Fibroblast of lung (primary cell): ENCODE results near the gene MSANTD4. TPM values are rescaled to one million over a fixed set of nuclear protein-coding genes. Genes with fewer than 3 reads are reported as not detected.
A peak's percentile ranks its signal among the peaks of the same experiment; 100 is the strongest.

Source experiments
- DNase-seq, 2 donors: peaks; one replicate each; pipeline versions ENCODE4 v3.0.0 to v3.0.0-alpha.2; 2010; ENCODE audit warnings: low read depth in 2 of 2
- H2AFZ ChIP-seq: 2 replicates; pipeline ENCODE4 v1.5.1; 2012; ENCODE audit warnings: low read length, control low read depth, inconsistent platforms
- H3K27ac ChIP-seq: 2 replicates; pipeline ENCODE4 v1.5.1; 2011; ENCODE audit warnings: low read length, control low read depth; ENCODE audit not compliant: insufficient read depth
- H3K27me3 ChIP-seq: 2 replicates; pipeline ENCODE4 v1.5.1; 2011; ENCODE audit warnings: mild to moderate bottlenecking, low read length; ENCODE audit not compliant: control insufficient read depth, insufficient read depth
- H3K36me3 ChIP-seq: 2 replicates; pipeline ENCODE4 v1.5.1; 2011; ENCODE audit warnings: low read length; ENCODE audit not compliant: control insufficient read depth, insufficient read depth
- H3K4me1 ChIP-seq: 2 replicates; pipeline ENCODE4 v1.5.1; 2011; ENCODE audit warnings: low read length; ENCODE audit not compliant: control insufficient read depth, insufficient read depth; ENCODE audit errors: extremely low read depth
- H3K4me2 ChIP-seq: 2 replicates; pipeline ENCODE4 v1.5.1; 2011; ENCODE audit warnings: low read length, control low read depth; ENCODE audit not compliant: insufficient read depth; ENCODE audit errors: extremely low read depth
- H3K4me3 ChIP-seq, 4 experiments: fragments of 200-600 bp in 1 of 4; sonication (generic) in 1 of 4; replicated peaks in 1 of 4; 2 replicates each; pipeline ENCODE4 v1.5.1; 2011 to 2016; ENCODE audit warnings: low read length in 4 of 4, low read depth in 3 of 4, mild to moderate bottlenecking in 3 of 4, control low read depth in 2 of 4, inconsistent platforms in 1 of 4, mixed read lengths in 1 of 4; ENCODE audit not compliant: insufficient read depth in 1 of 4; ENCODE audit errors: control extremely low read depth in 1 of 4
- H3K79me2 ChIP-seq: 2 replicates; pipeline ENCODE4 v1.5.1; 2012; ENCODE audit warnings: mild to moderate bottlenecking, low read length, inconsistent platforms; ENCODE audit not compliant: control insufficient read depth, insufficient read depth
- H3K9ac ChIP-seq: 2 replicates; pipeline ENCODE4 v1.5.1; 2011; ENCODE audit warnings: mild to moderate bottlenecking, low read length, control low read depth; ENCODE audit not compliant: insufficient read depth
- H3K9me3 ChIP-seq: 2 replicates; pipeline ENCODE4 v1.5.1; 2012; ENCODE audit warnings: low read depth, low read length; ENCODE audit not compliant: control insufficient read depth, insufficient read depth
- H4K20me1 ChIP-seq: 2 replicates; pipeline ENCODE4 v1.5.1; 2011; ENCODE audit warnings: low read length; ENCODE audit not compliant: control insufficient read depth, insufficient read depth; ENCODE audit errors: extremely low read depth
- EZH2 ChIP-seq: IDR thresholded peaks from 2 replicates; pipeline ENCODE4 v1.5.1; 2012; ENCODE audit warnings: low read length, control low read depth, mild to moderate bottlenecking; ENCODE audit errors: missing control alignments
- polyA plus RNA-seq, 2 donors: library from polyadenylated mRNA; depleted of rRNA in 1 of 2; stranded (reverse) in 1 of 2; unstranded in 1 of 2; fragments of >200 nt; gene quantifications; 2 replicates each; pipeline ENCODE4 v1.2.1, GENCODE V29; 2011 to 2012; ENCODE audit warnings: missing spikeins in 1 of 2
- total RNA-seq: library from RNA; depleted of rRNA; stranded (reverse); fragments of >200 nt; gene quantifications from 2 replicates; pipeline ENCODE4 v1.2.1, GENCODE V29; 2014
- TF ChIP-seq, protein P1 (sequence below), 2 donors: IDR thresholded peaks in 1 of 2; conservative IDR thresholded peaks in 1 of 2; 1 replicate in 1 of 2; 2 replicates in 1 of 2; pipeline ENCODE4 v1.5.1; 2011 to 2012; ENCODE audit warnings: low read length in 2 of 2, control low read depth in 1 of 2, inconsistent platforms in 1 of 2, low read depth in 1 of 2, mild to moderate bottlenecking in 1 of 2

Gene MSANTD4
- total and polyA plus RNA-seq, 2 donors (not counting 1 experiment from before 2014, with no cell fraction given) = 21.3 to 57.6 TPM

DNA sequence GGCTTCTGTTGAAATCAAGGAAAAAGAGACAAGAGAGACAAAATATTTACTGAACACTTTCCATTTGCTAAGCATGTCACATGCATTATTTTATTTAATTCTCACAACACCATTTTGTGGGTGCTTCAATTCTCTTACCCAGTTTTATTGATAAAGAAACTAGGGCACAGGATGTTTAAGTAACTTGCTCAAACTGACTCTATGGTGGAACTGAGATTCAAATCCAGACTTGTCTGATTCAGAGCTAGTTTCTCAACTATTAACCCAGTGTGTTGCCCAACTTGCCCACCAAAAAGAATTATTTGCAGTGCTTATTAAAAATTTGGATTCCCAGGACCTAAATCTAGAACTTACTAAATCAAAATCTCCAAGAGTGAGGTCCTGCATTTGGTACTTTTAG is 21.5 kb upstream of the MSANTD4 start:
- H3K36me3 ChIP-seq = no peaks in the 10 kb centered on the region
- no peaks in the 10 kb centered on the region for H3K79me2 ChIP-seq
- no peak overlapping the region for H3K9ac ChIP-seq
- no peaks in the 10 kb centered on the region for H4K20me1 ChIP-seq
- no peak overlapping the region for H3K4me2 ChIP-seq
- no peak overlapping the region for H2AFZ ChIP-seq
- TF ChIP-seq EZH2 = no peak
- TF ChIP-seq, protein P1, sequence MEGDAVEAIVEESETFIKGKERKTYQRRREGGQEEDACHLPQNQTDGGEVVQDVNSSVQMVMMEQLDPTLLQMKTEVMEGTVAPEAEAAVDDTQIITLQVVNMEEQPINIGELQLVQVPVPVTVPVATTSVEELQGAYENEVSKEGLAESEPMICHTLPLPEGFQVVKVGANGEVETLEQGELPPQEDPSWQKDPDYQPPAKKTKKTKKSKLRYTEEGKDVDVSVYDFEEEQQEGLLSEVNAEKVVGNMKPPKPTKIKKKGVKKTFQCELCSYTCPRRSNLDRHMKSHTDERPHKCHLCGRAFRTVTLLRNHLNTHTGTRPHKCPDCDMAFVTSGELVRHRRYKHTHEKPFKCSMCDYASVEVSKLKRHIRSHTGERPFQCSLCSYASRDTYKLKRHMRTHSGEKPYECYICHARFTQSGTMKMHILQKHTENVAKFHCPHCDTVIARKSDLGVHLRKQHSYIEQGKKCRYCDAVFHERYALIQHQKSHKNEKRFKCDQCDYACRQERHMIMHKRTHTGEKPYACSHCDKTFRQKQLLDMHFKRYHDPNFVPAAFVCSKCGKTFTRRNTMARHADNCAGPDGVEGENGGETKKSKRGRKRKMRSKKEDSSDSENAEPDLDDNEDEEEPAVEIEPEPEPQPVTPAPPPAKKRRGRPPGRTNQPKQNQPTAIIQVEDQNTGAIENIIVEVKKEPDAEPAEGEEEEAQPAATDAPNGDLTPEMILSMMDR (conservative IDR thresholded peaks at IDR 0.05 in 1 of 2, IDR thresholded peaks at IDR 0.05 in 1 of 2; ENCODE audit: low read depth in 1 of 2, low read length in 2 of 2) = no peak
- H3K9me3 ChIP-seq = no peaks in the 10 kb centered on the region
- no peak overlapping the region for H3K4me3 ChIP-seq
- H3K27ac ChIP-seq = no peak overlapping the region
- H3K27me3 ChIP-seq = no peaks in the 10 kb centered on the region
- H3K4me1 ChIP-seq = no peaks in the 10 kb centered on the region
- no peak for DNase-seq

DNA sequence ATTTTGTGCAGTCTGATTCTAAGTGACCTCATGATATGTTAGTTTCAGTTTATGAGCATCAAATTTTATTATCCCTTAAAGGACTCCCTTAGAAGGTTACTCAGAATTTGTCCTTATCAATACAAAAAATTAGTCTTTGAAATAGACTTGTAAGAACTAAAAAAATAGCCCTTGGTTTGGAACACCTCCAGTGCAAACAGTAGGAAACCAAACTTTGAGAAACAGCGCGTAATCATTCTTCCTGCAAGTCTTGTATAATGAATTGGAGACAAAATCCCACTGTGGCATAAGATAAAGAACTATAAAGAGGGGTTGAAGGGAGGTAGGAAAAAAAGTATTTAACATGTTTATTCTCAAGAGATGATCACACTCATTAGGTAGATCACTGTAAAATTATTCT is 10.8 kb upstream of the MSANTD4 start:
- H3K36me3 ChIP-seq = no peaks in the 10 kb centered on the region
- H3K4me2 ChIP-seq = no peak overlapping the region
- TF ChIP-seq EZH2 = no peak
- TF ChIP-seq, protein P1 (conservative IDR thresholded peaks at IDR 0.05 in 1 of 2, IDR thresholded peaks at IDR 0.05 in 1 of 2; ENCODE audit: low read depth in 1 of 2, low read length in 2 of 2) = no peak
- H3K4me1 ChIP-seq = no peaks in the 10 kb centered on the region
- H3K9me3 ChIP-seq = no peaks in the 10 kb centered on the region
- H3K79me2 ChIP-seq = no peaks in the 10 kb centered on the region
- no peaks in the 10 kb centered on the region for H3K27me3 ChIP-seq
- peak in 1 of 2 donors; percentile 64 for DNase-seq
- H2AFZ ChIP-seq = no peak overlapping the region
- H3K4me3 ChIP-seq = no peak overlapping the region
- no peak overlapping the region for H3K27ac ChIP-seq
- H4K20me1 ChIP-seq = no peaks in the 10 kb centered on the region
- no peak overlapping the region for H3K9ac ChIP-seq

DNA sequence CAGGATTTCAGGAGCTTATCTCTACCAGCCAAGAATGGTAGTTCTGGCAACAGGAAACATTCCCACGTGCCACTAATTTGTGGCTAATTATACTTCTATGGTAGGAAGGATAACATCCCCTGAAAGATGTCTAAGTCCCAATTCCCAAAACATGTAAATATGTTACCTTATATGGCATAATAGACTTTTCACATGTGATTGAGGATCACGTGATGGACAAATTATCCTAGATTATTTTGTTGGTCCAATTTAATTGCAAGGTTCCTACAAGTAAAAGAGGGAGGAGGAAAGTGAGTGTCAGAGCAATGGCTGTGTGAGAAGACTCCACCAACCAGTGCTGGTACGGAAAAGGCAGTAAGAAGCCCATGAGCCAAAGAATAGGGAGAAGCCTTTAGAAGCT is 9.9 kb upstream of the MSANTD4 start:
- Histone ChIP-seq H3K36me3 (no peaks in the 10 kb centered on the region), H3K79me2 (no peaks in the 10 kb centered on the region), H3K27ac (no peak overlapping the region), H3K9me3 (no peaks in the 10 kb centered on the region), H3K9ac (no peak overlapping the region), H3K4me3 (no peak overlapping the region), H3K27me3 (no peaks in the 10 kb centered on the region), H3K4me1 (no peaks in the 10 kb centered on the region), H3K4me2 (no peak overlapping the region), H2AFZ (no peak overlapping the region), H4K20me1 (no peaks in the 10 kb centered on the region)
- TF ChIP-seq, protein P1 (conservative IDR thresholded peaks at IDR 0.05 in 1 of 2, IDR thresholded peaks at IDR 0.05 in 1 of 2; ENCODE audit: low read depth in 1 of 2, low read length in 2 of 2) = no peak
- TF ChIP-seq EZH2 = no peak
- no peak for DNase-seq
